Activated CD8-positive, alpha-beta T cell treated with anti-CD3 and anti-CD28 coated beads for 36 hours (primary cell): ENCODE data around the gene THRAP3. TPM values are rescaled to one million over a fixed set of nuclear protein-coding genes. Genes with fewer than 3 reads are reported as not detected.

ENCODE experiments used
- ATAC-seq: fragments of 200-7000 bp; cut with Tn5 transposase; one replicate; pipeline ENCODE4 v1.10.0; 2021; ENCODE audit warnings: mild to moderate bottlenecking, moderate library complexity
- CTCF ChIA-PET: fragments of 350-600 bp; sonication (Branson Sonifier 250); formaldehyde crosslinking; loops from one replicate; lab custom pipeline; 2021; ENCODE audit warnings: antibody characterized with exemption; lab: Charles Lee
- POLR2A ChIA-PET: fragments of 350-600 bp; sonication (Branson Sonifier 250); formaldehyde crosslinking; loops from one replicate; lab custom pipeline; 2021; ENCODE audit warnings: antibody characterized with exemption; lab: Charles Lee
- DNase-seq: peaks from one replicate; pipeline ENCODE4 v3.0.0-alpha.2; 2020
- H3K27ac Mint-ChIP-seq: one replicate; pipeline ENCODE4 v1.8.0; 2021; ENCODE audit warnings: mild to moderate bottlenecking, mixed read lengths
- H3K27me3 Mint-ChIP-seq: one replicate; pipeline ENCODE4 v1.8.0; 2021; ENCODE audit warnings: mixed read lengths
- H3K36me3 Mint-ChIP-seq: one replicate; pipeline ENCODE4 v1.8.0; 2021; ENCODE audit warnings: low read depth, mixed read lengths
- H3K4me1 Mint-ChIP-seq: one replicate; pipeline ENCODE4 v1.8.0; 2021; ENCODE audit warnings: low read depth, mixed read lengths
- H3K4me3 Mint-ChIP-seq: one replicate; pipeline ENCODE4 v1.8.0; 2021; ENCODE audit warnings: mild to moderate bottlenecking, moderate library complexity, mixed read lengths
- H3K9me3 Mint-ChIP-seq: one replicate; pipeline ENCODE4 v1.8.0; 2021; ENCODE audit warnings: mixed read lengths
- CTCF ChIP-seq: fragments of 200-600 bp; IDR thresholded peaks from one replicate; pipeline ENCODE4 v1.8.0; 2022; ENCODE audit warnings: antibody characterized with exemption, mild to moderate bottlenecking
- intact Hi-C: fragments of 100-400 bp; cut with micrococcal nuclease; formaldehyde crosslinking; loops from one replicate; pipeline ENCODE4 v1.10.0; 2022
- total RNA-seq, 2 experiments: library from RNA; stranded (reverse); gene quantifications; one replicate each; pipeline ENCODE4 v1.2.3, GENCODE V29; 2021

THRAP3 gene
- total RNA-seq, 2 experiments from 2014 or later, result 119 to 121 TPM

DNA sequence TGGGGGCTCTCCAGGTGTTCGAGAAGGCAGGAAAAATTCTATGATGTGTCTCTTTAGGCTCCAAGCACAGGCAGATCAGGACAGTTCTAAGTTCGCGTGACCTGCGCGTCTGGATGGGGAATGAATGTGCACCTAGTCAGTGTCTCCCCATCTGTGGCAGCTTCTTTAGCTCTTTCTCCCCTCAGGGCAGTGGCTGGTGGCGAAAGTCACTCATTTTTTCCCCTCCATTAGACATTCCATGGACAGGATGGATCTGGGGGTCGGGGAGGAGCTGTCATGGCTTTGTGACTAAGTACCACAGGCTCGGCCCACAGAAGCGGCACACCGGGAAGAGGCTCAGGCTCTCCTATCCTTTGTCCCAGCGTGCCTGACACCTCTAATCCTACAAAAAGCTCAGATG, 130.2 kb downstream of the THRAP3 start:
- intact Hi-C loops, result no loop called here
- ATAC-seq (no peak), DNase-seq (no peak)
- no peak for TF ChIP-seq CTCF
- Mint-ChIP-seq H3K9me3 (no peaks in the 10 kb centered on the region), H3K27ac (no peak overlapping the region), H3K4me3 (no peak overlapping the region), H3K4me1 (peaks cover 20% of the 10 kb centered on the region), H3K27me3 (no peaks in the 10 kb centered on the region), H3K36me3 (peaks cover 21% of the 10 kb centered on the region)
- ChIA-PET POLR2A (interaction anchor here (0.6 kb wide), 1 partner anchor 27 kb away, joined by 5 read pairs; no protein-coding TSS in a partner anchor), CTCF (interaction anchor here (13.0 kb wide), 1 partner anchor 14 kb away, joined by 102 read pairs; no protein-coding TSS in a partner anchor)

Other genes starting within 250 kb of the THRAP3 start
- under 1 TPM; 0.20 to 0.34 TPM for gene TEKT2, start 140.3 kb upstream of the THRAP3 start, total RNA-seq
- gene ADPRS, start 135.6 kb upstream of the THRAP3 start, total RNA-seq, result 10 to 100 TPM; 52.7 to 54.9 TPM
- gene COL8A2, start 99.2 kb upstream of the THRAP3 start, total RNA-seq, result under 1 TPM; 0.83 to 0.85 TPM
- gene TRAPPC3, start 75.0 kb upstream of the THRAP3 start, total RNA-seq, result 10 to 100 TPM; 47.9 to 48.4 TPM
- gene MAP7D1, start 68.3 kb upstream of the THRAP3 start, total RNA-seq, result 100 to 1,000 TPM; 125 to 129 TPM
- gene SH3D21, start 81.9 kb downstream of the THRAP3 start, total RNA-seq, result 10 to 100 TPM; 17.8 to 21.0 TPM
- gene EVA1B, start 99.2 kb downstream of the THRAP3 start, total RNA-seq, result 1 to 10 TPM; 5.8 to 6.5 TPM
- gene STK40, start 161.5 kb downstream of the THRAP3 start, total RNA-seq, result 10 to 100 TPM; 41.2 to 44.4 TPM
- gene LSM10, start 173.5 kb downstream of the THRAP3 start, total RNA-seq, result 10 to 100 TPM; 43.8 to 46.2 TPM
- gene OSCP1, start 226.0 kb downstream of the THRAP3 start, total RNA-seq, result 1 to 10 TPM; 1.2 to 1.5 TPM
- 100 to 1,000 TPM; 120 to 129 TPM for gene MRPS15, start 239.9 kb downstream of the THRAP3 start, total RNA-seq